Placental epithelial cell (primary cell): ENCODE measurements around the gene FCHSD1. TPM values are rescaled to one million over a fixed set of nuclear protein-coding genes. Genes with fewer than 3 reads are reported as not detected.

Experiments
- total RNA-seq: library from RNA; depleted of rRNA; stranded (reverse); fragments of >200 nt; gene quantifications from 2 replicates; pipeline ENCODE4 v1.2.3, GENCODE V29; 2012

The FCHSD1 gene
- 43.6 and 62.1 TPM in 2 replicates for total RNA-seq

DNA sequence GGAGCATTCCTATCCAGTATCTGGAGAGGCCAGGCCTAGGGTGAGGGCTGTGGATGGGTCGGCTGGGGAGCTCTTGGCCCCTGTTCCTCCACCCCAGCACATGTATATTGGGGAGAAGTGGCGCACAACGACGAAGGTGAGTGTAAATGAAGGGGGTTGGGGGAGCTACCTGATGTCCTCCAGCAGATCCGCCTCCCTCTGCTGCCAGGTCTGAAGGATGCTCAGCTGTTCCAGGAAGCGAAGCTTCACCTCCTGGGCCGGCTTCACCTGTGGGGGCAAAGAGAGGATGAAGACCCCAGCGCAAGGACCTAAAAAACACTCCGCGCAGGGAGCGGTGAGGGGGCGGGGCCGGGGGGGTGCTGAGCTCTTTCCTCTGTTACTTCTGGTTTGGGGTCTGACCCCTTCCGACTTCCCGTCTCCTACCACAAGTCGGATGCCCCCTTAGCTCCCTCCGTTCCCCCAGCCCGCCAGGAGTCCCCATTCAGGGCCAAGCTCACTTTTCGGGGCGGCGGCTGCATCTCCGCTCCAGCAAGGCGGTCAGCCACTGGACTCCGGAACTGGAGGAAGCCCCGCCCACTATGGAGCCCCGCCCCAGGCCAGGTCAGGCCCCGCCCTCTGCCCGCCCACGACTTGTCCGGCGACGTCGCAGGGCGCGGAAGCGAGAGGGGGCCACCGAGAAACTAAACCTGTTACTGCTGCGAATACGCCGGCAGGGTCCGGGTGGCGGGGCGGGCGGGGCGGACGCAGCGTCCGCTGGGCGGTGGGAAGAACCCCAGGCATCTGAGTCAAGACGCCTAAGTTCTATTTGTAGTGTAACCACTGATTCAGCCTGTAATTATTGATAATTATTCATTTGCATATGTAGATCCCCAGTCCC, at the start of gene FCHSD1:
FCHSD1 (minus strand) TSS at position 568 of the 877 bp plus-strand sequence; CDS start at position 518, 50 bp downstream.

DNA sequence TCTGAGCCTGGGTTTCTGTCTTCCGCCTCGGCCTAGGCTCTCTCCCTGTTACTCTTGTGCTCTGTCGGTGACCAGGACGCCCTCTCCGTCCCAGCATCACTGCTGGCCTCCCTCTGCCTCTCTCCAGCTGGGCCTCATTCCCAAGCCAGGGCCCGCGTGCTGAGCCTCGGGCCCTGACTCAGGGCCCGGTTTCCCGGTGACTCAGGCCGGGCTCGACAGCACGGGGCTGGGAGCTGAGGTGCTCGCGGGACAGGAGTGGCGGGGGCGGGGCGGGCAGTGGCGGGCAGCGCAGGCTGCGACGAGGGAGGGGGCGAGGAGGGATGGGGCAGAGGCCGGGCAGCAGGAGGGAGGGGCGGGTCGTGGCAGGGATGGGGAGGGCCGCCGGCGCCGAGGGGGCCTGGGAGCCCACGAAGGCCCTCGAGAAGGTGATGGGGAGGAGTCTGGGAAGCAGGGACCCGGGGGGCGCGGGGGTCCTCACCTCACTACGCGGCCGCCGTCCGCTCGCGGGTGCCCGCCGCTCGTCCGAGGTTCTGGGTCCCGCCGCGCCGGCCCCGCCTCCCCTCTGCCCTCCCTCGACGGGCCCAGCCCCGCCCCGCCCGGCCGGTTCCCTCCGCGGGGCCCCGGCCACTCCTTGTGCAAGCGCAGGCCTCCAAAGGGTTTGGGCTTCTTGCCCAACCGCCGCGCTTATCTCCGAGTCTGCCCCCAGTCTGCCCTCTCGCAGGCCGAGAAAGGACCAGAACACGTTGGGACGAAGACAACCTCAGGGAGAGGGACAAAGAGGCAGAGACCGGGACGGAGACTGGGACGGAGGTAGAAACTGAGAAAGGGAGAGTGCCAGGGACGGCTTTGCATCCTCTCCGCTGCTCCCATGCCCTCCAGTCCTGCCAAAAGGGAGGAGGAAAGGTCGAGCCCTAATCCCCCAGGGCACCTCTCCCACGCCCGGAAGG, 30.8 kb upstream of the FCHSD1 start, which contains the start of gene ARAP3:
ARAP3 (minus strand) TSS at position 536 of the 947 bp plus-strand sequence. CDS start 1,744 bp downstream, outside the sequence.

DNA sequence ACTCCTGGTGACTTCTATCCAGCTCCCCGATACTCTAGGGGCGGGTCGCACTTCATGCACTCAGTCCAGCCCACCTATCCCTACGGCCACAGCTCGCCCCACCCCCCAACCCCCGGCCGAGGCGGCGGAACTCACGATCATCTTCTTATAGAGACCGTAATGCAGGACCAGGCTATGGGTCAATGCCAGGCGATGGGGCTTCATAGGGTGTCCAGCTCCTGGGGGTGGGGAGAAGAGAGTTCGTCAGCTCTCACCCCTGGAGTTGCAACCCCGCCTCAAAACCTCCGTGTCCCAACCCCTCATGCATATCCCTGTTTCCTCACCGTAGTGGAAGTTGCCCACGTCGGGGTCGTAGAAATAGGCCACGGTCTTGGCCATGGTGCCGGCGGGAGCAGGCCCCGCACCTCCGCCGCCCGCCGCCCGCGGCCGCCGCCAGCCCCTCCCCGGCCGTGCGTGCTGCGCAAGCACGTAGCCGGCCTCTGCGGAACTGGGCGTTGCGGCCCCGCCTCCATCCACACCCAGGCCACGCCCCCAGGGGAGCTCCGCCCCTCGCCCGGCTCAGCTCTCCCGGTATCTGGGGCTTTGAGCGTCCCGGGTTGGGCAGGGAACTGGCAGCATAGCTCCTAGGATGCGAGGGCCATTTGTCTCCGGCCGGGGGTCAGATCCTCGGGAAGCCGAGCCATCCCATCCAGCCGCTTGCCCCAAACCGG, 14.7 kb downstream of the FCHSD1 start, which contains the start of the genes HDAC3 and RELL2:
HDAC3 (minus strand) TSS at position 437 of the 710 bp plus-strand sequence; CDS start at position 378, 59 bp downstream.
RELL2 (plus strand) TSS at position 585 of the 710 bp plus-strand sequence. CDS start 1,229 bp downstream, outside the sequence.

GRCh38 chr5:141618804-141619554, 32.2 kb downstream of the FCHSD1 start, which contains the start of gene DIAPH1:
TSS of gene DIAPH1 (minus strand) at chr5:141619000. CDS start at chr5:141618914, 86 bp downstream.

Other genes with a start within 250 kb of the FCHSD1 start
- 4.3 and 5.7 TPM in 2 replicates for gene PCDHGA9, start 248.6 kb downstream of the FCHSD1 start, total RNA-seq
- gene PCDHGB6, start 243.4 kb downstream of the FCHSD1 start, total RNA-seq: 2.3 and 3.1 TPM in 2 replicates
- 4.4 and 9.4 TPM in 2 replicates for gene PCDHGA10, start 238.4 kb downstream of the FCHSD1 start, total RNA-seq
- 1.8 and 7.5 TPM in 2 replicates for gene PCDHGB7, start 233.7 kb downstream of the FCHSD1 start, total RNA-seq
- gene PCDHGA11, start 230.4 kb downstream of the FCHSD1 start, total RNA-seq: 6.2 and 9.0 TPM in 2 replicates
- gene PCDHGA12, start 220.9 kb downstream of the FCHSD1 start, total RNA-seq: 6.7 and 8.2 TPM in 2 replicates
- gene PCDHGC3, start 175.5 kb downstream of the FCHSD1 start, total RNA-seq: 9.4 and 10.3 TPM in 2 replicates
- gene PCDHGC4, start 166.4 kb downstream of the FCHSD1 start, total RNA-seq: 0.54 and 2.4 TPM in 2 replicates
- 0.22 and 1.6 TPM in 2 replicates for gene PCDHGC5, start 162.3 kb downstream of the FCHSD1 start, total RNA-seq
- 34.2 and 47.4 TPM in 2 replicates for gene DIAPH1, start 32.4 kb downstream of the FCHSD1 start, total RNA-seq
- 60.1 and 66.4 TPM in 2 replicates for gene HDAC3, start 14.6 kb downstream of the FCHSD1 start, total RNA-seq
- 7.5 and 9.7 TPM in 2 replicates for gene RELL2, start 14.4 kb downstream of the FCHSD1 start, total RNA-seq
- 6.3 and 9.4 TPM in 2 replicates for gene ARAP3, start 30.8 kb upstream of the FCHSD1 start, total RNA-seq
- gene PCDH1, start 227.0 kb upstream of the FCHSD1 start, total RNA-seq: 6.3 and 25.9 TPM in 2 replicates